HT1080 (cell line): ENCODE measurements around the gene RETREG1. TPM values are rescaled to one million over a fixed set of nuclear protein-coding genes. Genes with fewer than 3 reads are reported as not detected.
A peak's percentile ranks its signal among the peaks of the same experiment; 100 is the strongest.
"Not testable (repeated sequence)": the region's sequence is repeated elsewhere in the genome, so short reads cannot be mapped to it uniquely, and the experiment has no call there.

ENCODE experiments used
- DNase-seq: peaks from one replicate; pipeline ENCODE4 v3.0.0-alpha.2; 2015; ENCODE audit warnings: low read depth
- total RNA-seq: library from RNA; depleted of rRNA; stranded (reverse); fragments of >200 nt; shearing (Covaris generic); gene quantifications from 2 replicates; pipeline ENCODE4 v1.2.3, GENCODE V29; 2014

RETREG1 gene
- total RNA-seq, 1 experiment from 2014 or later: 1.4 TPM

- no peak for DNase-seq
Measured at GRCh38 chr5:16557477-16557876, 59.3 kb downstream of the RETREG1 start.

GRCh38 chr5:16554110-16554509, 62.7 kb downstream of the RETREG1 start:
- DNase-seq: no peak

- DNase-seq: peak; percentile 74
Measured at GRCh38 chr5:16552666-16553343, 64.0 kb downstream of the RETREG1 start.

- DNase-seq: no peak
Measured at GRCh38 chr5:16551628-16552027, 65.2 kb downstream of the RETREG1 start.

GRCh38 chr5:16550316-16550952, 66.4 kb downstream of the RETREG1 start:
- peak; percentile 55 for DNase-seq

GRCh38 chr5:16549491-16550206, 67.1 kb downstream of the RETREG1 start:
- DNase-seq: no peak

- DNase-seq: no peak
Measured at GRCh38 chr5:16548812-16549211, 68.0 kb downstream of the RETREG1 start.

GRCh38 chr5:16548115-16548514, 68.7 kb downstream of the RETREG1 start:
- DNase-seq: no peak

GRCh38 chr5:16547200-16547842, 69.5 kb downstream of the RETREG1 start:
- no peak for DNase-seq

- no peak for DNase-seq
Measured at GRCh38 chr5:16546732-16547131, 70.1 kb downstream of the RETREG1 start.

GRCh38 chr5:16544607-16545374, 72.0 kb downstream of the RETREG1 start:
- DNase-seq: no peak

GRCh38 chr5:16543206-16543605, 73.6 kb downstream of the RETREG1 start:
- DNase-seq: peak; percentile 57

GRCh38 chr5:16542236-16542635, 74.6 kb downstream of the RETREG1 start:
- no peak for DNase-seq

GRCh38 chr5:16541592-16541991, 75.2 kb downstream of the RETREG1 start:
- not testable (repeated sequence) for DNase-seq

- DNase-seq: peak; percentile 95
Measured at GRCh38 chr5:16540421-16540820, 76.4 kb downstream of the RETREG1 start.

GRCh38 chr5:16539169-16539666, 77.6 kb downstream of the RETREG1 start:
- DNase-seq: peak; percentile 63

- DNase-seq: no peak
Measured at GRCh38 chr5:16538006-16538405, 78.8 kb downstream of the RETREG1 start.

- DNase-seq: no peak
Measured at GRCh38 chr5:16536818-16537217, 80.0 kb downstream of the RETREG1 start.

GRCh38 chr5:16536246-16536645, 80.6 kb downstream of the RETREG1 start:
- DNase-seq: peak; percentile 91

GRCh38 chr5:16534280-16534679, 82.5 kb downstream of the RETREG1 start:
- DNase-seq: no peak

GRCh38 chr5:16531063-16531648, 85.6 kb downstream of the RETREG1 start:
- no peak for DNase-seq
